Limb (tissue), 2 donors: ENCODE measurements around the gene GNG7.
"Not testable (repeated sequence)": the region's sequence is repeated elsewhere in the genome, so short reads cannot be mapped to it uniquely, and the experiment has no call there.

Experiments
- DNase-seq, 2 donors: peaks; one replicate each; pipeline ENCODE4 v3.0.0-alpha.2; 2016; ENCODE audit errors: extremely low spot score in 2 of 2

Gene GNG7

DNA sequence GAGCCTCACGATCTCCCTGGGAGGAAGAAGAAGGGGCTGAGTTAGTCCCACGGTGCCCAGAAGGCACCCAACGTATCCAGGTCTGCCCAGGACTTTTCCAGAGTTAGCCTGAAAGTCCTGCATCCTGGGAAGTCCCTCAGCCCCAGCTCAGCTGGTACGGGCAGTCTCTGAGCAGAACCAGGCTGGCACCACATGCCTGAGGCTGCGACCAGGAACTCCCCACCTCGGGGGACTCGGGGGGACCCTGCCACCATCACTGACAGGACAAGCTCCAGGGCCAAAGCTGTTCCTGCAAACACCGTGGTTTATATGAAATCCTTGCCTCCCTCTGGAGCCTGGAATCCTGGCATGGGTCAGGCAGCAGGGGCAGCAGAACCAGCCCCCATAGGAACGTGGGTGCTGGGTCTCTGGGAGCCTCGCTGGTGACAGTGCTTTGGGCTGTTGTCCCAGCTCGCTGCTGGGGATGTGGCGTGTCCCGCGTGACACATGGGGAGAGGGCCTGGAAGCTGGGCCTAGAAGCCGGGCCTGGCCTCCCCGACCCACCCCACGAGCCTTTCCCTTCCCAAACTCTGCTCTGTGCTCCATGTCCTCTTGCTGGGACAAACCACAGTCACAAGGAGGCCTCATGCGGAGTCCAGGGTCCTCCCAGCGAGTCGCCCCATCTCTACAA is 55.5 kb downstream of the GNG7 start:
- DNase-seq, result no peak

DNA sequence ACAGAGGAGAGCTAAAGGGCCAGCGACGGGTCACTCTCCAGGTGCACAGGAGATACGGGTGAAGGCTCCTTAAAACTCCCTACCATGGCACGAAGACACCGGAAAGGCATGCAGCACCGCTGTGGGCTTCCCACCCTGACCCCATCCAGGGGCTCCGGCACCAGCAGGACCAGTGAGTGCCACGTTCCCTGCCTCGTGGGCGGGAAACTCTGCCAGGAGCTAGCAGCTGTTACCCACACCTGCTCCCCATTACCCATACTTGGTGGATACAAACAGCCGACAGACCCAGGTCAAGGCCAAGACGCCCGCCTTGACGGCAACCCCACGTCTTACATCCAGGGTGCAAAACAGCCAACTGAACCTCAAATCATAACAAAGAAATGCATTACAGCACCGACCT is 56.7 kb downstream of the GNG7 start:
- DNase-seq, result no peak

DNA sequence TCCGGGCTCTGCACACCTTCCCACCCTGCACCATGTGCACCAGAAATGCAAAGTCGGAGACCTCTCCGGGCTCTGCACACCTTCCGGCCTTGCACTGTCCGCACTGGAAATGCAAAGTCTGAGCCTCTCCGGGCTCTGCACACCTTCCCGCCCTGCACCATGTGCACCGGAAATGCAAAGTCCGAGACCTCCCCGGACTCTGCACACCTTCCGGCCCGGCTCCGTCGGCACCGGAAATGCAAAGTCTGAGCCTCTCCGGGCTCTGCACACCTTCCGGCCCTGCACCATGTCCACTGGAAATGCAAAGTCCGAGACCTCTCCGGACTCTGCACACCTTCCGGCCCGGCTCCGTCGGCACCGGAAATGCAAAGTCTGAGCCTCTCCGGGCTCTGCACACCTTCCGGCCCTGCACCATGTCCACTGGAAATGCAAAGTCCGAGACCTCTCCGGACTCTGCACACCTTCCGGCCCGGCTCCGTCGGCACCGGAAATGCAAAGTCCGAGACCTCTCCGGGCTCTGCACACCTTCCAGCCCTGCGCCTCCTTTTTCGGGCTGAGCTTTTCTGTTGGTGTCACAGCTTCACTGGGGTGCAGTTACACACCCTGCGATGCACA is 59.3 kb downstream of the GNG7 start:
- DNase-seq, result not testable (repeated sequence)

DNA sequence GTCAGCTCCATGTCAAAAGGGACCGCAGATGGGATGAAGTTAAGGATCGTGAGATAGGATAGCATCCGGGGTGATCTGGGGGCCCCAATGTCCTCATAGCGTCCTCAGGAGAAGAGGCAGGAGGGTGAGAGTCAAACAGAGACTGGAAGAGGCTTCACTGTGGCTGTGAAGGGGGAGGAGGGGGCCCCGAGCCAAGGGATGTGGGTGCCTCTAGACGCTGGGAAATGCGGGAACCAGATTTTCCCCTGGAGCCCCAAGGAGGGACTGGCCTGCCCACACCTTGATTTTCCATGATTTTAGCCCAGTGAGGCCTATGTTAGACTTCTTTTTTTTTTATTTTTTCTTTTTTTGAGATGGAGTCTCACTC is 61.2 kb downstream of the GNG7 start:
- DNase-seq, result no peak

DNA sequence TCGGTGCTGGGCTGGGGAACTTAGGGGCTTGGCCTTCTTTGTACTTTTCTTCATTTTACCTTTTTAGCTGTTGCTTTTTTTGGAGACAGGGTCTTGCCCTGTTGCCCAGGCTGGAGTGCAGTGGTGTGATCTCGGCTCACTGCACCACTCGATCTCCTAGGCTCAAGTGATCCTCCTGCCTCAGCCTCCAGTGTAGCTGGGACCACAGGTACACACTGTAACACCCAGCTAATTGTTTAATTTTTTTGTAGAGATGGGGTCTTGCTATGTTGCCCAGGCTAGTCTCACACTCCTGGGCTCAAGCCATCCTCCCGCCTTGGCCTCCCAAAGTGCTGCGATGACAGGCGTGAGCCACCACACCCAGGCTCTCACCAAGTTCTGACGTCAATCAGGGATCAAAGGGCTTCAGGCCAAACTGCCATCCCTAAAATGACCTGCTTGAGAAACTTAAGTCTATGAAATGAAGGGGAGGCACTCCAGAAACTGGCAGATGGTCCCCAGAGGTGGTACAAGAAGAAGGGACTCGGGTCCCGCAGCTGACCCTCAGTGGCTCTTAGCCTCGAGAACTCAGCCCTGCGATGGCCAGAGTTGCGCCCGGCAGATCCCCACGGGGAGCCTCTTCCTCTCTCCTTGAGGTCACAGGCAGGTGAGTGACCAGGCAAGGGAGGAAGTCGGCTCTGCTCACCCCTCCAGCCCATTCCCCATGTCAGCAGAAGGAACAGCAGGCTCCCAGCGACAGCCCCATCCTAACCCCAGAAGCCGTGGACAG is 61.7 kb downstream of the GNG7 start:
- no peak for DNase-seq

DNA sequence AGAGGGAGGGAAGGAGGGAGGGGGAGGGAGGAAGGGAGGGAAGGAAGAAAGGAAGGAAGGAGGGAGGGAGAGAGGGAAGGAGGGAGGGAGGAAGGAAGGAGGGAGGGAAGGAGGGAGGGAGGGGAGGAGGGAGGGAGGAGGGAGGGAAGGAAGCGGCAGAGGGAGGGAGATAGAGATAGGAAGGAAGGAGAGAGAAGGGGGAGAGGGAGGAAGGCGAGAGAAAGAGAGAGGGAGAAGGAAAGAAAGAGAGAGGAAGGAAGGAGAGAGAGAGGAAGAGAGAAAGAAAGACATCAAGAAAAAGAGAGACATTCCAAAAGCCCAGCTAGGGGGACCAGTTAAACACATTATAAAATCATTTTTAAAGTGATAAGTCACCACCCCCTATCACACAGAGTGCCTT is 62.5 kb downstream of the GNG7 start:
- no peak for DNase-seq

DNA sequence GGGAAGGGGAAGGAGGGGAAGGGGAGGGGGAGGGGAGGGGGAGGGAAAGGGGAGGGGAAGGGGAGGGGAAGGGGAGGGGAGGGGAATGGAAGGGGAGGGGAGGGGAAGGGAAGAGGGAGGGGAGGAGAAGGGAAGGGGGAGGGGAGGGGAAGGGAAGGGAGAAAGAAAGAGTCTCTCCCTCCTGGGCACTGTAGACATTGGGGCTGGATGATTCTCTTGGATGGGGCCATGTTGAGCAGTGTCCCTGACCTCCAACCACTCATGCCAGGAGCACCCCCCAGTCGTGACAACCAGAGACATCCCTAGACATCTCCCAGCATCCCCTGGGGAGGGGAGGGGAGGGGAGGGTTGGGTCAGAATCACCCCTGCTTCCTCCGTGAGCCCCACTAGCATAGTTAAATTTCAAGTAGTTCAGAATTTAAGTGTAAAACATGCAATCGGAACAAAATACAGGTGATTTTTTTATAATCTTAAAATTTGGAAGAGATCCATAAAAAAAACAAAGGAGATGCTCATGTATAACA is 64.0 kb downstream of the GNG7 start:
- DNase-seq, result no peak

DNA sequence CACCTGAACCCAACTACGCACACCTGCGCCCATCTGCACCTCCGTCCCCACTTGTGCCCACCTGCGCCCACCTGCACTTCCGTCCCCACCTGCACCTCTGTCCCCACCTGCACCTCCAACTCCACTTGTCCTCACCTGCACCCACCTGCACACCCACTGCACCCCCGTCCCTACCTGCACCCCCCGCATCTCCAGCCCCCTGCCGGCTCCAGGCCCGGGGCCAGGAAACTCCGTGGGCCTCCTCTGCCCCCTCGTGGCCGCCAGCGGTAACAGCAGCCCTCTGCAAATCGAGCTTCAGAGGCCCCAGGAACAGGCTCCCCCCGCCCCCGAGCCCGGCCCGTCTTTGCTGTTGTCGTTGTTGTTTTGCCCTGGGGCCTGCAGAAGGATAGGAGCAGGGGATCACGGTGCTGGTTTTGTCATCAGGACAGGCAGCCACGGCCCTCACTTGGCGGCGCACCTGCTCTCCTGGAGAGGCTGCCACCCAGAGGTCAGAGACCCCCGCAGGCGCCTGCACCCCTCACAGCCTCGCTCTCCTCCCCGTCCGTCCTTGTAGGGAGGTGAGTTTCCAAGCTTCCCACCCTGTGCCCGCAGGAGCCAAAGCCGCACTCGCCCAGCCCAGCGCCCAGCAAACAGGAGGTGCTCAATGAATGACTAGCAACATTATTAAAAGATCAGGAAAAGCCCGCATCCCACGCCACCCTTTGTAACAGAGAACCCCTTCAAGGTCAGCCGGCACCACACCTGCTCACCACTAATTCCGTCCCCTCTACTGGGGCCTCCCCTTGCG is 65.4 kb downstream of the GNG7 start:
- DNase-seq, result peak; percentile 10 to 83

DNA sequence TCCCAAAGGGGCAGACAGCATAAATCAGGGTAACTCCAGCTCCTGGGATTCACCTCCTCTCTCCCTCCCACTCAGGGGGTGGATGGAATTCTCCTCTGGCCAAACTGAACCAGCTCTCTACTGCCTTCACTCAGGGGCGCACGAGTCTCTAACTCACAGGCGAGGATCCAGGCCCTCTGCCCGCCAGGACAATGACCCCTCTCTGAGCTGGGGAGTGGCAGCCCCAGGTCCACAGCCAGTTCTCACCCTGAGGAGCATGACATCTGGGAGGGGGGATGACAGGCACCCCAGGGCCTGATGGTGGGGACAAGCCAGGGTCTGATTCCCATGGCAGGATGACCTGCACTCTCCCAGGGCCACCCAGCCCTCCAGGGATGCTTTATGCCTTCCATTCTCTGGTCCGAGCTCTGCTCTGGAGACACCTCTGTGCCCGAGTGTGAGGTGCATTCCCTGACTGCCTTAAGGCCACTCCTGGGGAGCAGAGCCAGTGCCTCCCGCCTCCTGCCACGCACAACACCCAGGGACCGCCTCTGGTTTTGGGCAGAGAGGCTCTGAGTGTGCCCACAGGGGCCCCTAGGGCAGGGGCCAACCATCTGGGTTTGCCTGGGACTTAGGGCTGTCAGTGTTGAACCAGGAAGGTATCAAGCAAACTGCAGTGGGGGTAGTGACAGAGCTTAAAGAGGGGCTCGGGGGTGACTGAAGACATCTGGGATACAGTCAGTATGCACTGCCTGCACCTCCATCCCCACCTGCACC is 66.2 kb downstream of the GNG7 start:
- DNase-seq, result no peak

DNA sequence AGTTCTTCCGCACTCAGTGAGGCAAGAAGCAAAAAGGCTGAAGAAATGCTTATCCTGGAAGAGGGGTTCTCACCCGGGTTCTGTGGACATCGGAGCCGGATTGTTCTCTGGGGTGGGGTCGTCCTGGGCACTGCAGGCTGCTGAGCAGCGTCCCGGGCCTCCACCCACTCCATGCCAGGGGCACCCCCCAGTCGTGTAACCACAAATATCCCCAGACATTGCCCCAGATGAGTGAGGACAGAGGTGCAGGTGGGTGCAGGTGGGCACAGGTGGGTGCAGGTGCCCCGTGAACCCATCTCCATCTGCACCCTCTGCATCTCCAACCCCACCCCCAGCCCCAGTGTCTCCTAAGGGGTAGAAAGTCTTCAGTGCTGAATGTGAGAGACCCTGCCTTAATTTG is 67.5 kb downstream of the GNG7 start:
- no peak for DNase-seq

DNA sequence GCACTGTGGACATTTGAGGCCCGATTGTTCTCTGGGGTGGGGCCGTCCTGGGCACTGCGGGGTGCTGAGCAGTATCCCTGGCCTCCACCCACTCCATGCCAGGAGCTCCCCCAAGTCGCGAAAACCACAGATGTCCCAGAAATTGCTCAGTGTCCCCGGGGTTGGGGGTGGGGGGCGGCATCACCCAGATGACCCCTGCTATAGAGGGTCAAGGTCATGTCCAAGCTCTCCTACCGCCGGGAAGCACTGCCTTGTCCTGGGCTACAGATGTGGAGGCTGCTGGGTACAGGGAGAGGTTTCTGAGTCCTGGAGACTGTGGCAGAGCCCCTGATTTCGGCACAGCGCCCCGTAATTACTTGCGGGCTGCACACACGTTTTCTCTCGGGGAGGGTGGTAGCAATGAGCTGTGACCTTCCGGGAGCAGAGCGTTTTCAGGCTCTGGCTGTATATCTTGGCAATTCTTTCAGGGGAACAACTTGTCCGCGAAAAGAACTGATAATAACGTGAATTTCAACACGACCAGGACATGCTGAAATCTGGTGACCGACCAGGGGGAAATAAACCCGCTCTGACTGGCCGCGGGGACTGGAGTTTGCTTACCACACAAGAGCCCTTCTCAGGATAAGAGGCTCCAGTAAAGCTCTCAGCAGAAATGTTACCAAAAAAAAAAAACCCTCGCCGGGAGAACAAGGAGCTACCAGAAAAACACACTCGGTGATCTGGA is 68.1 kb downstream of the GNG7 start:
- DNase-seq, result no peak

DNA sequence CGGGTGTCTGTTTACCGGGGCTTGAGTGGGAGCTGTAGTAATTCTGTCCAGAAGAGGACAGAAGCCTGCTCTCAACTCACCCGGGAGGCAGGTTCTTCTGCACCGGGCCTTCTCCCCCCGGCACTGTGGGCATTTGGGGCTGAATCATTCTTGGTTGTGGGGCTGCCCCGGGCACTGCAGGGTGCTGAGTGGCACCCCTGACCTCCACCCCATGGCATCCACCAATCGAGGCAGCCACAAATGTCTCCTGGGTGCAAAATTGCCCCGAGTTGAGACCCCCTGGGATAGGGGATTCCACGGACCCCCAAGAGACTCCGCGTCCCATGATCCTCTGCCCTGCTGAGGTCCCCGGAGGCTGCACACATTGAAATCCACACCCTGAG is 68.8 kb downstream of the GNG7 start:
- DNase-seq, result no peak

DNA sequence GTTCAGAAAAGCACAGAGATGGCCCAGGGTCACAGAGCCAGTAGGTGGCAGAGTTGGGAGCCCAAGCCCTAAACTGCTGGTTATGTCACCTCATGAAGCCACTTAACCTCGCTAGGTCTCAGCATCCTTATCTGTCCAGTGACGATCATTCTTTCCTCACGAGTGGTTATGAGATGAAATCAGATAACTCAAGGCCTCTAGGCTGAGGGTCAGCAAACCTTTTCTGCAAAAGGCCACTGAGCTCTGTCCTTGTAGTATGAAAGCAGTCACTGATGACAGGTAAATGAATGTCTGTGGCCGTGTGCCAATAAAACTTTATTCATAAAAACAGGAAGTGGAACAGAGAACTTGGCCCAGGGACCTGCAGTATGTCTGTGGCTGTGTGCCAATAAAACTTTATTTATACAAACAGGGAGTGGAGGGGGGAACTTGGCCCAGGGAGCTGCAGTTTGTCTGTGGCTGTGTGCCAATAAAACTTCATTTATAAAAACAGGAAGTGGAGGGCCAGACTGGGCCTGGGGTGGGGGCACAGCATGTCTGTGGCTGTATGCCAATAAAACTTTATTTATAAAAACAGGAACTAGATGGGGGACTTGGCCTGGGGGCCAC is 71.2 kb downstream of the GNG7 start:
- DNase-seq, result no peak

DNA sequence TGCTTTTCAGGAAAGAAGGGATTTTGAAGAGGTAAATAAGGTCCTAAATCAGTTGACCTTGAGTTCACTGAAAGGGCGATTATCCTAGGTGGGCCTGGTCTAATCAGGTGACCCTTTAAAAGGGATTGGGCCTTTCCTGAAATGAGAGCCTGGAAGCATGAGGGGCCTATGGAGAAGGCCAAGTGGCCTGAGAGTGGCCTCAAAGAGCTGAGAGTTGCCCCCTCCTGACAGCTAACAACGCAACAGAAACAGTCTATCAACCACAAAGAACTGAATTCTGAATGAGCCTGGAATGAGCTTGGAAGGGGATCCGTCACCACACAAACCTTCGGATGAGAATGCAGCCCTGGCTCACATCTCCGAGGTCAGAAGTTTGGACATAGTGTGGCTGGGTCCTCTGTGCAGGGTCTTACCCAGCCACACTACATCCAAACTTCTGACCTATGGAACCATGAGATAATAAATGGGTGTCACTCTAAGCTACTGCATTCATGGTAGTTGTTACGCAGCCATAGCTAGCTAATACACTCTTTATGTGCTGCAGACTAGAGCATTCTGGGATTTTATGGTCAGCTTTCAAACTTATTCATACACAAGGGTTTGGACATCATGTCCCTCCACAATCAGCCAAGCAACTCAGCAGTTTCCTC is 72.0 kb downstream of the GNG7 start:
- no peak for DNase-seq

DNA sequence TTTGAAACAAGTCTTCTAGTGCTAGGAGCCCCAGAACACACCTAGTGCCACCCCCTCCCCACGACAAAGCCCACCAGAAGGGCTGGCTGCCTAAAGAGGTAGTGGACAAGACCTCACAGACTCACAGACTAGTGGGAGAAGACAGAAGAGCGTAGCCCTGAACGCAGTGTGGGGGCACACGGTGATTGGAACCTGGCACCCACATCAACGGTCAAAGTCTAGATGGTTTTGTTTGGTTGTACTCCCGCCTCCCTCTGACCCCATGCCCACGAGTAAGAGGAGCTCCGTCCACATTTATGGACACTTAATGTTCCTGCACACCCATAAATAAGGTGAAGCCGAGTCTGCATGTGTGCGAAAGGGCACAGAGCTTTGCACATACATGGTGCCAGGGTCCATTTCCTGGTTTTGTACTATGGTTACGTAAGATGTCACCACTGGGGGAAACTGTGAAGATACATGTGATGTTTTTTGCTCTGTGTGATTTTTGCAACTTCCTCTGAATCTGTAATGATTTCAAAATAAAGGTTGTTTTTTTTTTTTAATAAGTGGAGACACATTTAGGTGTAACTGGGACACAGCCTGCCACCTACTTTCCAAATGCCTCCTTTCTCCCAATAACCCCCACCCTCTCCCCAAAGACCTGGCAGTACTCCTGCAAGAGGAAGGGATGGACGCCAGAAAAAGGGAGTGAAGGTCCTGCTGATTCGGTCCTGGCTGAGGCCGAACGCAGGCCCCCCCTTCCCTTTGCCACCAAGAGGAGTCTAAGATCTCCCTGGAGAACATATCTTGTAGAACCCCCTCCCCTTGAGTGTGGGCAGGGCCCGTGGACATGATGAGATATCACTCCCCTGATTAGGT is 72.8 kb downstream of the GNG7 start:
- DNase-seq, result no peak

DNA sequence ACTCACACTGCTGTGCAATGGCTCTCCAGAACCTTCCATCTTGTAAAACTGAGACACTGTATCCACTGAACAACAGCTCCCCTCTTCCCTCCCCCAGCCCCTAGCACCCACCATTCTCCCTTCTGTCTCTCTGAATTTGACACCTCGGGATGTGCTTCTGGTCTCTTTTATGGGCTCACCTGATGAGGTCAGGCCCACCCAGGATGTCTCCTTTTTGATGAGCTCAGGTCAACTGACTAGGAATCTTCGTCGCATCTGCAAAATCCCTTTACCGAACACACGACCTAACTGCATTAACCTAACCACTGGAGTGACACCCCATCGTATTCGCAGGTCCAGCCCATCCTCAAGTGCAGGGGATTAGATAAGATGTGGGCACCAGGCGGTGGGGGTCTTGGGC is 73.9 kb downstream of the GNG7 start:
- no peak for DNase-seq

DNA sequence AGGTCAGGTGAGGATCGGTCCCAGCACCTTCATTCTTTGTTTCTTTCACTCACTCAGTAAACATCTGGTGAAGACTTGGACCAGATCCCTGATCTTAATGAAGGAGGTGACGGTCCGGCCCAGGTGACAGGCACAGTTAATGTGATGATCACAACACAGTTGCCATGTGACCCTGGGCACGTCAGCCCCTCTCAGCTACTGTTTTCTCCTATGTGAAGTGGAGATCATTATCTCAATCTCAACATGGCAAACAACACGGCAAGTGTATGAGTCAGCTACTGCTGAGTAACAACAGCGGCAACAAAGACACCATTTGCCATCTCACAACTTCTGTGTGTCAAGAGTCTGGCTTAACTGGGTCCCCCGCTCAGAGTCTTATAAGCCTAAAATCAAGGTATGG is 74.6 kb downstream of the GNG7 start:
- DNase-seq, result no peak

DNA sequence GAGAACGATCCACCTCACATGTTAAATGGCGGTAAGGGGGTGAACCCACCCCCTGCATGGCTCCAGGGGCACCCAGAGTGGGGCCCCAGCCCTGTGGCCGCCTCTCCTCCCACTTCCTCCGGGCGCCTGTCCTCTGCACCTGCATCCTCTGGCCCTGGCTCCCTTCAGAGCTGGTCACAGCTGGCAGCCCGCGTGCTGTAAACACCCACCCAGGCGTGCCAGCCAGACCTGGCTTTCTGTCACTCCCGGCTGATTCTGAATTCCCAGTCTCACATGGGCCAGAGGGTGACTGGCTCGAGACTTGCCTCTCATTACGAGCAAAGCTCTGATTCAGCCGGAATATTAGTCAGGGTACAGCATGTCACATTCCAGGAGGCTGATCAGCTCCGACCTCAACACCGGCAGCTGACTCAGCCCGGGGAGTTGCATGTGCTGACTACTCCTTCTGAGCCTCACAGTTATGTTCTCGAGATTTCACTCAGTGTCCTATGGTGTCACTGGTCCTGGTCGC is 75.1 kb downstream of the GNG7 start:
- DNase-seq, result no peak
